ENCODE measurements around the gene ANKRD53.

DNA sequence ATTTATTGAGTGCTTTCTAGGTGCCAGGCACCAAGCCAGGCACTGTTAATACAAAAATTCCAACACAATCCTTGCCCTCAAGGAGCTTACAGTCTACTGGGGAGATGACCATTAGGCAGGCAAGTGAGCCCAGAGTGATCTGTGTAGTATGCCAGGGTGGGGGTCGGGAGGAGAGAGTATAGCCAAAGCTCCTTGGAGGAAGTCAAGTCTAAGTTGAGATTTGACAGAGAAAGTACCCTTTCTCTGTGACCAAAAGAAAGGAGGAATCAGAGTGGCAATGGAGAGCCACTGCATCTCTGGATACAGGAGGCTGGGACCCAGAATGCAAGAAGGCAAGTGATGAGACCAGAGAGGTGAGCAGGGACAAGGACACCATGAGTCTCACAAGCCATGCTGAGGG, 7.5 kb downstream of the ANKRD53 start:
- TF ChIP-seq, protein P1, sequence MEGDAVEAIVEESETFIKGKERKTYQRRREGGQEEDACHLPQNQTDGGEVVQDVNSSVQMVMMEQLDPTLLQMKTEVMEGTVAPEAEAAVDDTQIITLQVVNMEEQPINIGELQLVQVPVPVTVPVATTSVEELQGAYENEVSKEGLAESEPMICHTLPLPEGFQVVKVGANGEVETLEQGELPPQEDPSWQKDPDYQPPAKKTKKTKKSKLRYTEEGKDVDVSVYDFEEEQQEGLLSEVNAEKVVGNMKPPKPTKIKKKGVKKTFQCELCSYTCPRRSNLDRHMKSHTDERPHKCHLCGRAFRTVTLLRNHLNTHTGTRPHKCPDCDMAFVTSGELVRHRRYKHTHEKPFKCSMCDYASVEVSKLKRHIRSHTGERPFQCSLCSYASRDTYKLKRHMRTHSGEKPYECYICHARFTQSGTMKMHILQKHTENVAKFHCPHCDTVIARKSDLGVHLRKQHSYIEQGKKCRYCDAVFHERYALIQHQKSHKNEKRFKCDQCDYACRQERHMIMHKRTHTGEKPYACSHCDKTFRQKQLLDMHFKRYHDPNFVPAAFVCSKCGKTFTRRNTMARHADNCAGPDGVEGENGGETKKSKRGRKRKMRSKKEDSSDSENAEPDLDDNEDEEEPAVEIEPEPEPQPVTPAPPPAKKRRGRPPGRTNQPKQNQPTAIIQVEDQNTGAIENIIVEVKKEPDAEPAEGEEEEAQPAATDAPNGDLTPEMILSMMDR (IDR thresholded peaks at IDR 0.05), result no peak
- no peak for TF ChIP-seq POLR2A (IDR thresholded peaks at IDR 0.05)
